GM12891 (cell line): ENCODE data around the gene TIMP2.

Experiments used
- POLR2A ChIP-seq: IDR thresholded peaks from 2 replicates; pipeline ENCODE4 v1.6.1; 2011; ENCODE audit warnings: low read depth, low read length, control low read depth
- TAF1 ChIP-seq: IDR thresholded peaks from 2 replicates; pipeline ENCODE4 v1.6.1; 2011; ENCODE audit warnings: low read depth, low read length, control low read depth

GRCh38 chr17:78884876-78885667 lies 40.1 kb downstream of the TIMP2 start:
- TF ChIP-seq POLR2A (no peak), TAF1 (no peak)
